Osteocyte (in vitro differentiated cells): ENCODE results near the gene NDUFA3. TPM values are rescaled to one million over a fixed set of nuclear protein-coding genes. Genes with fewer than 3 reads are reported as not detected.

Source experiments
- total RNA-seq: library from RNA; stranded (reverse); gene quantifications from 2 replicates; pipeline ENCODE4 v1.2.1, GENCODE V29; 2021

The NDUFA3 gene
- total RNA-seq, 1 donor from 2014 or later, result 132 TPM

Other genes starting within 250 kb of the NDUFA3 start
- gene MYADM, start 235.0 kb upstream of the NDUFA3 start, total RNA-seq, result 136 and 165 TPM in 2 replicates
- 0.21 and 0.30 TPM in 2 replicates for gene PRKCG, start 220.7 kb upstream of the NDUFA3 start, total RNA-seq
- not detected in 2 replicates for gene CACNG7, start 193.6 kb upstream of the NDUFA3 start, total RNA-seq
- gene CACNG8, start 139.9 kb upstream of the NDUFA3 start, total RNA-seq, result not detected in 2 replicates
- gene CACNG6, start 111.2 kb upstream of the NDUFA3 start, total RNA-seq, result not detected in 2 replicates
- gene VSTM1, start 39.0 kb upstream of the NDUFA3 start, total RNA-seq, result not detected in 2 replicates
- gene TARM1, start 21.5 kb upstream of the NDUFA3 start, total RNA-seq, result not detected in 2 replicates
- gene OSCAR, start 2.1 kb upstream of the NDUFA3 start, total RNA-seq, result 0.32 and 0.47 TPM in 2 replicates
- 28.1 and 29.4 TPM in 2 replicates for gene TFPT, start 12.8 kb downstream of the NDUFA3 start, total RNA-seq
- gene PRPF31, start 12.9 kb downstream of the NDUFA3 start, total RNA-seq, result 68.4 and 68.9 TPM in 2 replicates
- gene CNOT3, start 34.9 kb downstream of the NDUFA3 start, total RNA-seq, result 47.1 and 50.5 TPM in 2 replicates
- gene LENG1, start 56.9 kb downstream of the NDUFA3 start, total RNA-seq, result 5.6 and 7.1 TPM in 2 replicates
- gene TMC4, start 70.3 kb downstream of the NDUFA3 start, total RNA-seq, result 2.0 and 2.7 TPM in 2 replicates
- 81.8 and 85.2 TPM in 2 replicates for gene MBOAT7, start 86.7 kb downstream of the NDUFA3 start, total RNA-seq
- gene TSEN34, start 88.5 kb downstream of the NDUFA3 start, total RNA-seq, result 51.1 and 53.7 TPM in 2 replicates
- gene RPS9, start 98.0 kb downstream of the NDUFA3 start, total RNA-seq, result 1,011 TPM in 2 replicates
- not detected in 2 replicates for gene LILRB3, start 120.2 kb downstream of the NDUFA3 start, total RNA-seq
- not detected in 2 replicates for gene LILRA6, start 139.9 kb downstream of the NDUFA3 start, total RNA-seq
- gene LILRB5, start 154.4 kb downstream of the NDUFA3 start, total RNA-seq, result not detected in 2 replicates
- gene LILRB2, start 178.3 kb downstream of the NDUFA3 start, total RNA-seq, result not detected in 2 replicates
- not detected in 2 replicates for gene LILRA5, start 210.3 kb downstream of the NDUFA3 start, total RNA-seq
- gene LILRA4, start 236.3 kb downstream of the NDUFA3 start, total RNA-seq, result not detected in 2 replicates